Parietal lobe (tissue), 1 donor: ENCODE data around the gene SULT1C2. TPM values are rescaled to one million over a fixed set of nuclear protein-coding genes. Genes with fewer than 3 reads are reported as not detected.

Experiments used
- total RNA-seq: library from RNA; depleted of rRNA; stranded (reverse); fragments of >200 nt; gene quantifications from one replicate; pipeline ENCODE4 v1.2.3, GENCODE V29; 2014

The SULT1C2 gene
- 0.31 TPM for total RNA-seq

DNA sequence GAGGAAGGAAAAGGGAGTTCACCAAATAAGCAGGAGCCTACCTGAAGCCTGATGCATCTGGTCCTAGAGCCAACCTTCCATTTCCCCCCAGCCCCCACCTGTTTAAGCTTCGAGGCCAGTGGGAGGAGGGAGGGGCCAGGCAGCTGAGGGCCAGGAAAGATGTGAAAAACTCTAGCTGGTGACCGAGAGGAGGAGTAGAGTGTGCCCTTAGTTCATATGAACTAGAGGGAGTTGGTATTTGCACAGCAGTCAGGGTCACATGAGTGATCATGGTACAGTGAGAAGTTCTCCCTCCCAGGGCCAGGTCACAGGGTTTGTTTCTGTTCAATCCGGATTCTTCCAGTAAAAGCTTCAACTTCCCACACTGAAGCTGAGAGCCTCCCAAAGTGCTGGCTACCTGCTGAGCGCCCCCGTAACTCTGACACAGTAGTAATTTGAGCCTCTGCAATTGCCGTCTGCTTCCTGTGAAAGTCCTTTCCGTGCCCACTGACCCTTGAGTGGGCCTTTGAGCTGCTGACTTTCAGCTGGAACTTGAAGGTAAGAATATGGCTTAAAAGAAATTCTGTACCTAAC is at the start of gene SULT1C2:
Gene SULT1C2 (plus strand): TSS at position 362 of the 573 bp plus-strand sequence. CDS start 4,773 bp downstream, outside the sequence.

DNA sequence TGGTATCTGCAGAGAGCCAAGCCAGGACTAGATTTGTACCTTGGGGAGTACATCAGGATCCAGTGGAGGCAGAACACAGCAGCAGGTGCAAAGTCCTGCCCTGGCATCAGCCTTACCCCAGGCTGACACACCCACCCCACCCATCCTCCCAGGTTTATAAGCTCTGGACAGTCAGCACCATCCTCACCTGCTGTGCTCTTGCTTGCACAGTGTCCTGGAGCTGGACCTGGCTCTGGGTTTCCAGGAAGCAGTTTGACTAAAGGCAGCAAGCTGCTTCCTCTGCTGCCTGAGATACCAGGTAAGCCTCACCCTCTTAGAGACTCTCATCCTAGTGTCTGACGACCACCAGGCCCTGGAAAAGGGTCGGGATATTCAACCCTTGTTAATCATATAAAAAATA is 48.9 kb upstream of the SULT1C2 start, which contains the start of gene SULT1C3:
Gene SULT1C3 (plus strand): TSS at position 183 of the 400 bp plus-strand sequence. CDS start 7,227 bp downstream, outside the sequence.

Other genes with a start within 250 kb of the SULT1C2 start
- gene SULT1C3, start 48.9 kb upstream of the SULT1C2 start, total RNA-seq, result not detected
- gene SULT1C4, start 89.1 kb downstream of the SULT1C2 start, total RNA-seq, result 11.9 TPM
- gene GCC2, start 160.3 kb downstream of the SULT1C2 start, total RNA-seq, result 60.1 TPM
- gene LIMS1, start 245.6 kb downstream of the SULT1C2 start, total RNA-seq, result 20.7 TPM